Measurements from ENCODE around the gene CABP7.

The CABP7 gene

GRCh38 chr22:29702000-29702930 lies 17.5 kb upstream of the CABP7 start:
- no peak for DNase-seq (ENCODE audit: low read depth)

GRCh38 chr22:29702931-29703501 lies 16.8 kb upstream of the CABP7 start:
- DNase-seq (ENCODE audit: low read depth) = no peak

- DNase-seq (ENCODE audit: low read depth) = no peak
These were observed 16.1 kb upstream of the CABP7 start for GRCh38 chr22:29703569-29704195.

GRCh38 chr22:29704528-29705285 lies 15.1 kb upstream of the CABP7 start:
- no peak for DNase-seq (ENCODE audit: low read depth)

GRCh38 chr22:29705651-29706050 lies 14.2 kb upstream of the CABP7 start:
- no peak for DNase-seq (ENCODE audit: low read depth)

- DNase-seq (ENCODE audit: low read depth) = no peak
These were observed 13.3 kb upstream of the CABP7 start for GRCh38 chr22:29706486-29706885.

- no peak for DNase-seq (ENCODE audit: low read depth)
These were observed 12.8 kb upstream of the CABP7 start for GRCh38 chr22:29707010-29707409.

- DNase-seq (ENCODE audit: low read depth) = no peak
These were observed 12.3 kb upstream of the CABP7 start for GRCh38 chr22:29707471-29707870.

- no peak for DNase-seq (ENCODE audit: low read depth)
These were observed 9.6 kb upstream of the CABP7 start for GRCh38 chr22:29710193-29710592.

GRCh38 chr22:29710922-29711593 lies 8.7 kb upstream of the CABP7 start:
- DNase-seq (ENCODE audit: low read depth) = no peak

GRCh38 chr22:29712119-29712518 lies 7.7 kb upstream of the CABP7 start:
- DNase-seq (ENCODE audit: low read depth) = no peak

- DNase-seq (ENCODE audit: low read depth) = no peak
These were observed 6.6 kb upstream of the CABP7 start for GRCh38 chr22:29713156-29713727.

- DNase-seq (ENCODE audit: low read depth) = no peak
These were observed 4.6 kb upstream of the CABP7 start for GRCh38 chr22:29715240-29715639.

GRCh38 chr22:29715705-29716104 lies 4.1 kb upstream of the CABP7 start:
- DNase-seq (ENCODE audit: low read depth) = no peak

GRCh38 chr22:29716814-29717545 lies 2.8 kb upstream of the CABP7 start:
- DNase-seq (ENCODE audit: low read depth) = no peak

GRCh38 chr22:29717789-29718188 lies 2.0 kb upstream of the CABP7 start:
- no peak for DNase-seq (ENCODE audit: low read depth)

GRCh38 chr22:29718949-29719898 lies 579 bp upstream of the CABP7 start:
- DNase-seq (ENCODE audit: low read depth) = no peak

GRCh38 chr22:29720811-29721323 lies 1.1 kb downstream of the CABP7 start:
- DNase-seq (ENCODE audit: low read depth) = no peak

- DNase-seq (ENCODE audit: low read depth) = no peak
These were observed 2.3 kb downstream of the CABP7 start for GRCh38 chr22:29722151-29722550.

Measured in stimulated activated CD8-positive, alpha-beta memory T cell treated with anti-CD3 and anti-CD28 coated beads, Interleukin-15, amount 100 ng/mL, for 24 hours (primary cell).